Measurements from ENCODE around the gene PAMR1.
A peak's percentile ranks its signal among the peaks of the same experiment; 100 is the strongest.

The PAMR1 gene

GRCh38 chr11:35477901-35478300, 47.5 kb downstream of the PAMR1 start:
- peaks cover 30% of the 10 kb centered on the region for H3K4me1 Mint-ChIP-seq
- H3K36me3 Mint-ChIP-seq (ENCODE audit: low read depth), result peaks cover 8% of the 10 kb centered on the region
- no peak for TF ChIP-seq CTCF (IDR thresholded peaks at IDR 0.05; ENCODE audit: unreplicated experiment in 3 of 3)
- peaks cover 3% of the 10 kb centered on the region for H3K27me3 Mint-ChIP-seq (ENCODE audit: low read depth)
- no peak overlapping the region for H3K4me3 Mint-ChIP-seq
- H3K27ac Mint-ChIP-seq, result peak overlapping the region in 1 of 3 experiments; percentile 51
- H3K9me3 Mint-ChIP-seq, result peaks cover 12% of the 10 kb centered on the region

DNA sequence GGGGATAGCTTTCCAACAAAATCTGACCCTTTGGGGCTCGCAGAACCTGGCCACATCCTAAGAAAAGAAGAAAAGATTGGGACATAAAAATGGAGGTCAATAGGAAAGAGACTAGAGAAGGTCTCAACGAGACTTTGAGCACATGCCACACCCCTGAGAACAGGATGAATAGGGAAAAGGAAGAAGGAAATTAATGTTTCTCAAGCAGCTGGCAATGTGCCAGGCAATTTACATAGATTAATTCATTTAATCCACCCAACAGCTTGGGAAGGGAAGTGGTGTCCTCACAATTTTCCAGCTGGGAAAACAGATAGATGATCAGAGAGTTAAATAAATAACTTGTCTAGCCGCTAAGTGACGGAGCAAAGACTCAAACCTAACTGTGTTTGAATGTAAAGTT, 50.7 kb downstream of the PAMR1 start:
- no peak for TF ChIP-seq CTCF (IDR thresholded peaks at IDR 0.05; ENCODE audit: unreplicated experiment in 3 of 3)
- H3K27me3 Mint-ChIP-seq (ENCODE audit: low read depth), result peaks cover 6% of the 10 kb centered on the region
- H3K4me1 Mint-ChIP-seq, result peaks cover 25% of the 10 kb centered on the region
- no peaks in the 10 kb centered on the region for H3K9me3 Mint-ChIP-seq
- H3K4me3 Mint-ChIP-seq, result no peak overlapping the region
- no peaks in the 10 kb centered on the region for H3K36me3 Mint-ChIP-seq (ENCODE audit: low read depth)
- no peak overlapping the region for H3K27ac Mint-ChIP-seq

- Mint-ChIP-seq H3K4me3 (no peak overlapping the region), H3K27me3 (ENCODE audit: low read depth) (peaks cover 6% of the 10 kb centered on the region), H3K27ac (no peak overlapping the region), H3K9me3 (no peaks in the 10 kb centered on the region), H3K36me3 (ENCODE audit: low read depth) (no peaks in the 10 kb centered on the region), H3K4me1 (peaks cover 19% of the 10 kb centered on the region)
- TF ChIP-seq CTCF (IDR thresholded peaks at IDR 0.05; ENCODE audit: unreplicated experiment in 3 of 3), result no peak
Measured at GRCh38 chr11:35473795-35474374, 51.5 kb downstream of the PAMR1 start.

DNA sequence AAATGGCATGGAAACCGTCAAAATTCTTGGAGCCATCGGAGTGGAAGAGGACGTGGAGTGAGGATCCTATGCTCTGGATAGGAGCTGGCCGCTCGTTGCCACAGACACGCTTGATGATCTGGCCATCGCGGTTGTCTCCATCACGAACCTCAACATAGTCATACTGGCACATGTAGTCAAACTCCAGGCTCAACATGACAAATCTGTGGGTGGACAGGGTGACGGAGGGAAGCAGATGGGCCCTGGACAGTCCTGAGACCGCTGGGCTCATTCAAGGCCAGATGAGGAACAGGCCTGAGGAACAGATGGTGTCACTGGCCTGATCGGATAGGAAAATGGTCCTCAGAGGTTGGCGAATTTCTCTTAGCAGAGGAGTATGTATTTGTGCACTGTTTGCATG, 54.8 kb downstream of the PAMR1 start:
- TF ChIP-seq CTCF (IDR thresholded peaks at IDR 0.05; ENCODE audit: unreplicated experiment in 3 of 3), result no peak
- no peak overlapping the region for H3K4me3 Mint-ChIP-seq
- H3K27ac Mint-ChIP-seq, result no peak overlapping the region
- peaks cover 3% of the 10 kb centered on the region for H3K27me3 Mint-ChIP-seq (ENCODE audit: low read depth)
- no peaks in the 10 kb centered on the region for H3K9me3 Mint-ChIP-seq
- H3K4me1 Mint-ChIP-seq, result no peaks in the 10 kb centered on the region
- peaks cover 4% of the 10 kb centered on the region for H3K36me3 Mint-ChIP-seq (ENCODE audit: low read depth)

- no peaks in the 10 kb centered on the region for H3K27me3 Mint-ChIP-seq (ENCODE audit: low read depth)
- H3K4me3 Mint-ChIP-seq, result no peak overlapping the region
- H3K36me3 Mint-ChIP-seq (ENCODE audit: low read depth), result peaks cover 4% of the 10 kb centered on the region
- H3K4me1 Mint-ChIP-seq, result no peaks in the 10 kb centered on the region
- no peak overlapping the region for H3K27ac Mint-ChIP-seq
- H3K9me3 Mint-ChIP-seq, result peaks cover 2% of the 10 kb centered on the region
- no peak for TF ChIP-seq CTCF (IDR thresholded peaks at IDR 0.05; ENCODE audit: unreplicated experiment in 3 of 3)
Measured at GRCh38 chr11:35466058-35466457, 59.4 kb downstream of the PAMR1 start.

DNA sequence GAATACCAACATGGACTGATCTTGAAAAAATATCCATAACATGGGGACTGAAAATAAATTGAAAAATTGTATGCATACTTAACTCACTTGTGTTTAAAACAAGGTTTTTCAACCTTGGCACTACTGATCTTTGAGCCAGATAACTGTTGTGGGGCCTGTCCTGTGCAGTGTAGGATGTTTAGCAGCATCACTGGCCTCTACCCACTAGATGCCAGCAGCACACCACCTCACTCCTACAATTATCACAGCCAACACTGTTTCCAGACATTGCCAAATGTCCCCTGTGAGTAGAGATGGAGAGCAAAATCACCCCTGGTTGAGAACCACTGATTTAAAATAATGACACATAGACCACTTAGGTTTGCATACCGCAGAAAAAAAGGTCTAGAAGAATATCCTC, 61.1 kb downstream of the PAMR1 start:
- Mint-ChIP-seq H3K4me3 (no peak overlapping the region), H3K27ac (no peak overlapping the region), H3K4me1 (no peaks in the 10 kb centered on the region), H3K36me3 (ENCODE audit: low read depth) (peaks cover 4% of the 10 kb centered on the region), H3K9me3 (peaks cover 2% of the 10 kb centered on the region), H3K27me3 (ENCODE audit: low read depth) (no peaks in the 10 kb centered on the region)
- TF ChIP-seq CTCF (IDR thresholded peaks at IDR 0.05; ENCODE audit: unreplicated experiment in 3 of 3), result peak in 2 of 3 experiments; percentile 26 to 27
